Cardiac atrium fibroblast (primary cell): ENCODE measurements around the gene RAD50. TPM values are rescaled to one million over a fixed set of nuclear protein-coding genes. Genes with fewer than 3 reads are reported as not detected.

Experiments used
- total RNA-seq: library from RNA; depleted of rRNA; stranded (reverse); fragments of >200 nt; gene quantifications from 2 replicates; pipeline ENCODE4 v1.2.3, GENCODE V29; 2015

Gene RAD50
- total RNA-seq: 6.7 and 8.6 TPM in 2 replicates

GRCh38 chr5:132556763-132557477, at the start of gene RAD50:
RAD50 (plus strand) TSS chr5:132556977; CDS start chr5:132557325, 348 bp downstream.

GRCh38 chr5:132543472-132544201, 13.1 kb upstream of the RAD50 start, which contains the start of gene IL5:
IL5 (minus strand) TSS chr5:132543522; CDS start chr5:132543478, 44 bp downstream.

GRCh38 chr5:132657676-132658380, 101.1 kb downstream of the RAD50 start, which contains the start of gene IL13:
IL13 (plus strand) TSS chr5:132658173; CDS start chr5:132658187, 14 bp downstream.

GRCh38 chr5:132673939-132674630, 117.3 kb downstream of the RAD50 start, which contains the start of gene IL4:
IL4 (plus strand) TSS chr5:132673989; CDS start chr5:132674051, 62 bp downstream.

Other genes starting within 250 kb of the RAD50 start
- gene SLC22A5, start 187.3 kb upstream of the RAD50 start, total RNA-seq: 4.3 and 10.2 TPM in 2 replicates
- gene IRF1, start 66.2 kb upstream of the RAD50 start, total RNA-seq: 13.4 and 23.3 TPM in 2 replicates
- gene IL5, start 13.5 kb upstream of the RAD50 start, total RNA-seq: not detected in 2 replicates
- 1.3 TPM in 1 of 2 replicates, not detected in the other for gene IL13, start 101.2 kb downstream of the RAD50 start, total RNA-seq
- gene IL4, start 117.0 kb downstream of the RAD50 start, total RNA-seq: not detected in 2 replicates
- gene KIF3A, start 180.6 kb downstream of the RAD50 start, total RNA-seq: 3.2 and 5.1 TPM in 2 replicates
- not detected in 2 replicates for gene CCNI2, start 190.4 kb downstream of the RAD50 start, total RNA-seq
- gene SEPTIN8, start 220.3 kb downstream of the RAD50 start, total RNA-seq: 26.9 and 41.5 TPM in 2 replicates